GM10248 (cell line): Measurements from ENCODE around the gene KCNMA1.

Source experiments
- CTCF ChIA-PET: fragments of 300-600 bp; sonication (Branson Sonifier 250); formaldehyde crosslinking; extraction: SDS; loops from one replicate; lab custom pipeline; 2021; ENCODE audit warnings: antibody characterized with exemption; lab: Yijun Ruan, JAX
- POLR2A ChIA-PET: fragments of 350-650 bp; sonication (Branson Sonifier 250); formaldehyde crosslinking; extraction: SDS; loops from one replicate; lab custom pipeline; 2020; ENCODE audit warnings: antibody characterized with exemption; lab: Yijun Ruan, JAX
- DNase-seq: peaks from one replicate; pipeline ENCODE4 v3.0.0; 2012; ENCODE audit errors: extremely low spot score
- TF ChIP-seq, protein P1 (sequence below): IDR thresholded peaks from 2 replicates; pipeline ENCODE4 v1.5.1; 2012; ENCODE audit warnings: mild to moderate bottlenecking, low read depth; ENCODE audit errors: extremely low read depth, missing control alignments, control extremely low read depth

KCNMA1 gene

DNA sequence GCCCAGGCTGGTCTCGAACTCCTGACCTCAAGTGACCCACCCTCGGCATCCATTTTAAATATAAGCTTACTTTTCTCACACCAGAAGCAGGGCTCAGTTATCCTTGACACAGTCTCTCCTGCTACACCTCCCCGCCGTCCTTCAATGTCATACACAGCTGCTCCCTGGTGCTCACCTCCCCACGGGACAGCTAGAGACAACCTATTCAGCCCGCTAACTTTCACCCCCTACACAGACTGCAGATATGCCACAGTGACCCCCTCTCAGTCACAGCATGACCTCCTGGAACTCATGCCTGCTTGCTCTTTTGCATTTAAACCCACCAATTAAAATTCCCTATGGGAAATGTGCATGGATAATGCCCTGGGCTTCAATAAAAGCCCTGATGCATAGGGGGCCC, 44.2 kb upstream of the KCNMA1 start:
- no peak for DNase-seq
- CTCF ChIA-PET, result interaction anchor here (2.0 to 3.2 kb wide), 4 partner anchors 9 to 30 kb away, joined by 8 to 21 read pairs (median 14); no protein-coding TSS in a partner anchor
- POLR2A ChIA-PET, result no interaction called here
- TF ChIP-seq, protein P1, sequence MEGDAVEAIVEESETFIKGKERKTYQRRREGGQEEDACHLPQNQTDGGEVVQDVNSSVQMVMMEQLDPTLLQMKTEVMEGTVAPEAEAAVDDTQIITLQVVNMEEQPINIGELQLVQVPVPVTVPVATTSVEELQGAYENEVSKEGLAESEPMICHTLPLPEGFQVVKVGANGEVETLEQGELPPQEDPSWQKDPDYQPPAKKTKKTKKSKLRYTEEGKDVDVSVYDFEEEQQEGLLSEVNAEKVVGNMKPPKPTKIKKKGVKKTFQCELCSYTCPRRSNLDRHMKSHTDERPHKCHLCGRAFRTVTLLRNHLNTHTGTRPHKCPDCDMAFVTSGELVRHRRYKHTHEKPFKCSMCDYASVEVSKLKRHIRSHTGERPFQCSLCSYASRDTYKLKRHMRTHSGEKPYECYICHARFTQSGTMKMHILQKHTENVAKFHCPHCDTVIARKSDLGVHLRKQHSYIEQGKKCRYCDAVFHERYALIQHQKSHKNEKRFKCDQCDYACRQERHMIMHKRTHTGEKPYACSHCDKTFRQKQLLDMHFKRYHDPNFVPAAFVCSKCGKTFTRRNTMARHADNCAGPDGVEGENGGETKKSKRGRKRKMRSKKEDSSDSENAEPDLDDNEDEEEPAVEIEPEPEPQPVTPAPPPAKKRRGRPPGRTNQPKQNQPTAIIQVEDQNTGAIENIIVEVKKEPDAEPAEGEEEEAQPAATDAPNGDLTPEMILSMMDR, result no peak

DNA sequence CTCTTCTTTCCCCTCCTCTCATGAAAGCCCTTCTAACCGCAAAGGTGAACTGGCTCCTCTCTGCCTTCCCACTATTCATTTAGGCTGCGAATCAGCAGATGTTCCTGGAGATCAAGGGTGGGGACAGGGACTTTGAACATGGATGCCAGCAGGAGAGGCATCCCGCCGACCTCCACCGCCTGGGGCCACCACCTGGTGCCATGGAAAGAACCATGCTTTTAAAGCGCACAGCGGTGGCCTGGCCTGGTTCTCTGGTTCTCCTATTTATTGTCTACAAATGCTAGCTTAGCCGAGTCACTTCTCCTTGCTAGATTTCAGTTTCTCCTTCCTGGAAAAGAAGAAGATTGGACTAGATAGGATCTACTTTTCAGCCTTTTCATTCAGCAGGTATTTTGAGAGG, 43.2 kb upstream of the KCNMA1 start:
- CTCF ChIA-PET, result interaction anchor here (0.9 to 3.2 kb wide), 6 partner anchors 9 to 39 kb away, joined by 3 to 21 read pairs (median 8); no protein-coding TSS in a partner anchor
- DNase-seq, result no peak
- TF ChIP-seq, protein P1, result no peak
- POLR2A ChIA-PET, result no interaction called here

DNA sequence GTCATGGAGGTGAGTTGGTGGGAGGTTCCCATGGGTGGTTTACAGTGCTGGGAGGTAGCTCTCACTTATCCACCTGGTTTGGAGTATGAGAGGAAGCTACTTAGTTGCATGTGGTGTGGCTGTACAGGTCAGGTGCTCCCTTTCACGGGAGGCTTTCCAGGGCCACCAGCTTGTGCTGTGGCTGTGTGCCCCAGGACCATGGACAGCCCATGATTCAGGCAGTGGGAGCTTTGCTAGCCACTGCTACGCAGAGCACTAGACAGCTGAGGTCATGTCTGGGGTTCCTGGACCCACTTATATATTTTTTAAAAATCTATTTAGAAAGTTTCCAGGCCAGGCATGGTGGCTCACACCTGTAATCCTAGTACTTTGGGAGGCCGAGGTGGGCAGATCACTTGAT, 42.5 kb upstream of the KCNMA1 start:
- POLR2A ChIA-PET, result no interaction called here
- TF ChIP-seq, protein P1, result no peak
- no peak for DNase-seq
- CTCF ChIA-PET, result interaction anchor here (1.3 to 3.2 kb wide), 4 partner anchors 8 to 16 kb away, joined by 3 to 18 read pairs (median 8); no protein-coding TSS in a partner anchor

DNA sequence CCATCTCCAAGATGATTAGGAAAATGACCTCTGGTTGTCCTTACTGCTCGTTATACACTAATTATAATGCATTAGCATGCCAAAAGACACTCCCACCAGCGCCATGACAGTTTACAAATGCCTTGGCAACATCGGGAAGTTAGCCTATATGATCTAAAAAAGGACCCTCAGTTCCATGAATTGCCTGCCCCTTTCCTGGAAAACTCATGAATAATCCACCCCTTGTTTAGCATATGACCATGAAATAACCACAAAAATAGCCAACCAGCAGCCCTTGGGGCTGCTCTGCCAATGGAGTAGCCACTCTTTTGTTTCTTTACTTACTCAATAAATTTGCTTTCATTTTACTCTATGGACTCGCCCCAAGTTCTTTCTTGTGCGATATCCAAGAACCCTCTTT, 41.6 kb upstream of the KCNMA1 start:
- POLR2A ChIA-PET, result no interaction called here
- CTCF ChIA-PET, result interaction anchor here (1.3 to 2.6 kb wide), 2 partner anchors 8 to 15 kb away, joined by 3 to 9 read pairs; no protein-coding TSS in a partner anchor
- no peak for DNase-seq
- TF ChIP-seq, protein P1, result no peak

DNA sequence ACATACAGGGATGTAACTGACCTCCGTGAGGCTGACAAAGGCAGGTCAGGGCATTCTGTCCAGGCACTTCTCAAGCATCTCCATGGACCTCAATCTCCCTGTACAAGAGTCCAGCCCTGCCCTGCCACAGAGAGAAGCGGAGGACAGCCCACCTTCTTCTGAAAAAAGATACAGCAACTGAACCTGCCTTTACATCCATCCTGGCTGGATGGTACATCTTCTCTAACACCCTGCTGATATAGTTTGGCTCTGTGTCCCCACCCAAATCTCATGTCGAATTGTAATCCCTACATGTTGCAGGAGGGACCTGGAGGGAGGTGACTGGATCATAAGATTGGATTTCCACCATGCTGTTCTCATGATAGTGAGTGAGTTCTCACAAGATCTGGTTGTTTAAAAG, 40.5 kb upstream of the KCNMA1 start:
- POLR2A ChIA-PET, result no interaction called here
- DNase-seq, result no peak
- TF ChIP-seq, protein P1, result no peak
- CTCF ChIA-PET, result no interaction called here

DNA sequence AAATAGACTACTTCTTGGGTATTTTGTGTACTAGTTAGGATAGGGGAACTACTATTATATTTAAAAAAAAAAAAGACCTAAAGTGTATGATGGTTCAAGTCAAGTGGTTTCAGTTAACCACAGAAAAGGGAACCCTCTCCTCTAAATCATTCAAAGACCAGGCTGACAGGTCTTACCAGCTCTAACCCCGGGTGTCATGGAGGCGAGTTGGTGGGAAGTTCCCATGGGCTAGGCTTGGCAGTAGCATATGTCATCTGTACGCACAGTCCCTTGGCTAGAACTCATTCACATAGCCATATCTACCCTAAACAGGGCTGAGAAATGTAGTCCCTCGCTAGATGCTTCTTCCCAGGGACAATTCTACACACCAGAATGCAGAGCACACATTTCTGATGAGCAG, 37.7 kb upstream of the KCNMA1 start:
- CTCF ChIA-PET, result interaction anchor here (1.0 to 1.4 kb wide), 2 partner anchors 19 to 501 kb away, joined by 3 read pairs; no protein-coding TSS in a partner anchor
- TF ChIP-seq, protein P1, result no peak
- no peak for DNase-seq
- POLR2A ChIA-PET, result no interaction called here
